ENCODE measurements around the gene LHX6. TPM values are rescaled to one million over a fixed set of nuclear protein-coding genes. Genes with fewer than 3 reads are reported as not detected.

Gene LHX6
- polyA plus RNA-seq, 4 donors: 0.27 to 7.7 (median 0.78) TPM

- Histone ChIP-seq H3K4me3 (ENCODE audit: low read depth in 1 of 3, low read length in 3 of 3) (no peak overlapping the region), H3K27me3 (ENCODE audit: control insufficient read depth in 3 of 3, insufficient read depth in 3 of 3, low read length in 3 of 3) (peaks cover 4 to 93% (median 38%) of the 10 kb centered on the region in 3 donors), H3K4me1 (ENCODE audit: control insufficient read depth in 3 of 3, insufficient read depth in 2 of 3, low read depth in 1 of 3, low read length in 2 of 3) (peaks cover 4 to 23% (median 5%) of the 10 kb centered on the region in 3 donors), H3K36me3 (ENCODE audit: control insufficient read depth in 3 of 3, insufficient read depth in 2 of 3, low read depth in 1 of 3, low read length in 3 of 3) (no peaks in the 10 kb centered on the region), H3K9me3 (ENCODE audit: control insufficient read depth in 2 of 2, insufficient read depth in 1 of 2, low read depth in 1 of 2, low read length in 1 of 2) (no peaks in the 10 kb centered on the region), H3K27ac (ENCODE audit: low read depth in 1 of 3, low read length in 2 of 3) (no peak overlapping the region)
- WGBS, 3 donors: 90 to 100% (median 100%) methylated on average over 1 of the region's 1 CpG
- FAIRE-seq (no peak), DNase-seq (no peak)
Observed at GRCh38 chr9:122215663-122216062, 13.1 kb downstream of the LHX6 start.

GRCh38 chr9:122214507-122214906 lies 14.2 kb downstream of the LHX6 start:
- FAIRE-seq (no peak), DNase-seq (no peak)
- H3K9me3 ChIP-seq (ENCODE audit: control insufficient read depth in 2 of 2, insufficient read depth in 1 of 2, low read depth in 1 of 2, low read length in 1 of 2): no peaks in the 10 kb centered on the region
- peaks cover 4 to 84% (median 30%) of the 10 kb centered on the region in 3 donors for H3K27me3 ChIP-seq (ENCODE audit: control insufficient read depth in 3 of 3, insufficient read depth in 3 of 3, low read length in 3 of 3)
- peaks cover 4 to 13% (median 5%) of the 10 kb centered on the region in 3 donors for H3K4me1 ChIP-seq (ENCODE audit: control insufficient read depth in 3 of 3, insufficient read depth in 2 of 3, low read depth in 1 of 3, low read length in 2 of 3)
- H3K27ac ChIP-seq (ENCODE audit: low read depth in 1 of 3, low read length in 2 of 3): no peak overlapping the region
- H3K4me3 ChIP-seq (ENCODE audit: low read depth in 1 of 3, low read length in 3 of 3): no peak overlapping the region
- WGBS, 3 donors: 27 to 53% (median 39%) methylated on average over 9 of the region's 9 CpGs
- no peaks in the 10 kb centered on the region for H3K36me3 ChIP-seq (ENCODE audit: control insufficient read depth in 3 of 3, insufficient read depth in 2 of 3, low read depth in 1 of 3, low read length in 3 of 3)

- no peak overlapping the region for H3K27ac ChIP-seq (ENCODE audit: low read depth in 1 of 3, low read length in 2 of 3)
- FAIRE-seq (no peak), DNase-seq (peak; percentile 55 to 77)
- no peaks in the 10 kb centered on the region for H3K9me3 ChIP-seq (ENCODE audit: control insufficient read depth in 2 of 2, insufficient read depth in 1 of 2, low read depth in 1 of 2, low read length in 1 of 2)
- peak overlapping the region in 1 of 3 donors; percentile 52 for H3K4me3 ChIP-seq (ENCODE audit: low read depth in 1 of 3, low read length in 3 of 3)
- H3K27me3 ChIP-seq (ENCODE audit: control insufficient read depth in 3 of 3, insufficient read depth in 3 of 3, low read length in 3 of 3): peaks cover 4 to 83% (median 24%) of the 10 kb centered on the region in 3 donors
- WGBS, 3 donors: 4 to 10% (median 6%) methylated on average over 74 to 93 of the region's 93 CpGs
- H3K4me1 ChIP-seq (ENCODE audit: control insufficient read depth in 3 of 3, insufficient read depth in 2 of 3, low read depth in 1 of 3, low read length in 2 of 3): peaks cover 3 to 7% (median 5%) of the 10 kb centered on the region in 3 donors
- H3K36me3 ChIP-seq (ENCODE audit: control insufficient read depth in 3 of 3, insufficient read depth in 2 of 3, low read depth in 1 of 3, low read length in 3 of 3): no peaks in the 10 kb centered on the region
Observed at GRCh38 chr9:122213589-122214413, 15.0 kb downstream of the LHX6 start.

DNA sequence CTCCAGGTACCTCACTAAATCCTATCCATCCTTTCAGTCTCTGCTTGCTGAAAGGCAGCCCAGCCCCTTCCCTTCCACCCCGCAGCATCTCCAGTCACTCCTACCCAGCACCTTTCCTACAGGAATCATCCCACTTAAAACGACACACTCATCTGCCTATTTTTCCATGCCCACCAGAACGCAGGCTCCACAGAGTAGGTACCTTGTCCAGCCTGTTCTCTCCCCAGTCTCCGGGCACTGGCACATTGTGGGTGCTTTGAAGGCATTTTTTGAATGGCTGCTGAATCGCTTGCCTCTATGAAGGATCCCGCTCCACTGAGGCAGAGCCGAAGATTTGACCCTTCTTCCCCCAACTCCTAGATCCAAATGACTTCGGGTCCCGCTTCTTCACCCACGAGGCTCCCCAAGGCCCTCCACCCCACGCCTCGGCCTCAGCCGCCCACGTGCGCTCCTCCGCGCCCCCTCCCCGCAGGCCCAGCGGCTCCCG lies 15.6 kb downstream of the LHX6 start:
- Histone ChIP-seq H3K4me3 (ENCODE audit: low read depth in 1 of 3, low read length in 3 of 3) (peak overlapping the region in 1 of 3 donors; percentile 52), H3K27ac (ENCODE audit: low read depth in 1 of 3, low read length in 2 of 3) (no peak overlapping the region), H3K4me1 (ENCODE audit: control insufficient read depth in 3 of 3, insufficient read depth in 2 of 3, low read depth in 1 of 3, low read length in 2 of 3) (peaks cover 3 to 7% (median 5%) of the 10 kb centered on the region in 3 donors), H3K27me3 (ENCODE audit: control insufficient read depth in 3 of 3, insufficient read depth in 3 of 3, low read length in 3 of 3) (peaks cover 4 to 80% (median 23%) of the 10 kb centered on the region in 3 donors), H3K36me3 (ENCODE audit: control insufficient read depth in 3 of 3, insufficient read depth in 2 of 3, low read depth in 1 of 3, low read length in 3 of 3) (no peaks in the 10 kb centered on the region), H3K9me3 (ENCODE audit: control insufficient read depth in 2 of 2, insufficient read depth in 1 of 2, low read depth in 1 of 2, low read length in 1 of 2) (no peaks in the 10 kb centered on the region)
- WGBS, 3 donors: 34 to 38% (median 34%) methylated on average over 20 of the region's 20 CpGs
- no peak for FAIRE-seq
- DNase-seq: no peak

- H3K4me1 ChIP-seq (ENCODE audit: control insufficient read depth in 3 of 3, insufficient read depth in 2 of 3, low read depth in 1 of 3, low read length in 2 of 3): peaks cover 3 to 7% (median 5%) of the 10 kb centered on the region in 3 donors
- 64 to 78% (median 66%) methylated on average over 7 of the region's 7 CpGs for WGBS, 3 donors
- no peak overlapping the region for H3K27ac ChIP-seq (ENCODE audit: low read depth in 1 of 3, low read length in 2 of 3)
- H3K4me3 ChIP-seq (ENCODE audit: low read depth in 1 of 3, low read length in 3 of 3): no peak overlapping the region
- H3K36me3 ChIP-seq (ENCODE audit: control insufficient read depth in 3 of 3, insufficient read depth in 2 of 3, low read depth in 1 of 3, low read length in 3 of 3): no peaks in the 10 kb centered on the region
- peaks cover 4 to 80% (median 22%) of the 10 kb centered on the region in 3 donors for H3K27me3 ChIP-seq (ENCODE audit: control insufficient read depth in 3 of 3, insufficient read depth in 3 of 3, low read length in 3 of 3)
- DNase-seq: no peak
- FAIRE-seq: no peak
- H3K9me3 ChIP-seq (ENCODE audit: control insufficient read depth in 2 of 2, insufficient read depth in 1 of 2, low read depth in 1 of 2, low read length in 1 of 2): no peaks in the 10 kb centered on the region
Observed at GRCh38 chr9:122212473-122213004, 16.2 kb downstream of the LHX6 start.

DNA sequence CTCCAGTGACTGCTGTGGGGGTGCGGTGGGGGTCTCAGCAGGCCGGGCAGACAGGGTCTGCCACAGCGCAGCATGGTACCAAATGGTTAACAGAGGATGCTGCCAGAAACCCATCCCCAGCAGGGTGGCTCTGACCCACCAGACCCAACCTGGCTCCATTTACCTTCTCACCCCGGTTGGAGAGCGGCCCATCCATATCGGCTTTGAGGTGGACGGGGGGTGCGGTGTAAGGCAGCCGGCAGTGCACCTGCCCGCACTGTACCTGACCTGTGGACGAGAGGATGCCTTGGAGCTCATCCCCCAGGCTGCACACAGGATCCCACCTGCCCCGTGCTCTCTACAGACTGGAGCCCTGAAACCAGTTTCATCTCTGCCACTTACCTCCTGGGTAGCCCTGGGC lies 19.3 kb downstream of the LHX6 start:
- Histone ChIP-seq H3K9me3 (ENCODE audit: control insufficient read depth in 2 of 2, insufficient read depth in 1 of 2, low read depth in 1 of 2, low read length in 1 of 2) (no peaks in the 10 kb centered on the region), H3K36me3 (ENCODE audit: control insufficient read depth in 3 of 3, insufficient read depth in 2 of 3, low read depth in 1 of 3, low read length in 3 of 3) (no peaks in the 10 kb centered on the region), H3K4me3 (ENCODE audit: low read depth in 1 of 3, low read length in 3 of 3) (no peak overlapping the region), H3K27ac (ENCODE audit: low read depth in 1 of 3, low read length in 2 of 3) (no peak overlapping the region), H3K4me1 (ENCODE audit: control insufficient read depth in 3 of 3, insufficient read depth in 2 of 3, low read depth in 1 of 3, low read length in 2 of 3) (peaks cover 3 to 5% (median 4%) of the 10 kb centered on the region in 3 donors), H3K27me3 (ENCODE audit: control insufficient read depth in 3 of 3, insufficient read depth in 3 of 3, low read length in 3 of 3) (peaks cover 4 to 69% (median 23%) of the 10 kb centered on the region in 3 donors)
- DNase-seq (no peak), FAIRE-seq (no peak)
- WGBS, 3 donors: 85 to 91% (median 91%) methylated on average over 10 to 12 of the region's 12 CpGs

- WGBS, 3 donors: 43 to 51% (median 49%) methylated on average over 9 of the region's 9 CpGs
- no peaks in the 10 kb centered on the region for H3K36me3 ChIP-seq (ENCODE audit: control insufficient read depth in 3 of 3, insufficient read depth in 2 of 3, low read depth in 1 of 3, low read length in 3 of 3)
- no peak overlapping the region for H3K4me3 ChIP-seq (ENCODE audit: low read depth in 1 of 3, low read length in 3 of 3)
- no peaks in the 10 kb centered on the region for H3K4me1 ChIP-seq (ENCODE audit: control insufficient read depth in 3 of 3, insufficient read depth in 2 of 3, low read depth in 1 of 3, low read length in 2 of 3)
- no peak for DNase-seq
- FAIRE-seq: no peak
- H3K9me3 ChIP-seq (ENCODE audit: control insufficient read depth in 2 of 2, insufficient read depth in 1 of 2, low read depth in 1 of 2, low read length in 1 of 2): no peaks in the 10 kb centered on the region
- H3K27ac ChIP-seq (ENCODE audit: low read depth in 1 of 3, low read length in 2 of 3): no peak overlapping the region
- H3K27me3 ChIP-seq (ENCODE audit: control insufficient read depth in 3 of 3, insufficient read depth in 3 of 3, low read length in 3 of 3): peaks cover 0 to 48% (median 12%) of the 10 kb centered on the region in 3 donors
Observed at GRCh38 chr9:122207096-122207495, 21.7 kb downstream of the LHX6 start.

DNA sequence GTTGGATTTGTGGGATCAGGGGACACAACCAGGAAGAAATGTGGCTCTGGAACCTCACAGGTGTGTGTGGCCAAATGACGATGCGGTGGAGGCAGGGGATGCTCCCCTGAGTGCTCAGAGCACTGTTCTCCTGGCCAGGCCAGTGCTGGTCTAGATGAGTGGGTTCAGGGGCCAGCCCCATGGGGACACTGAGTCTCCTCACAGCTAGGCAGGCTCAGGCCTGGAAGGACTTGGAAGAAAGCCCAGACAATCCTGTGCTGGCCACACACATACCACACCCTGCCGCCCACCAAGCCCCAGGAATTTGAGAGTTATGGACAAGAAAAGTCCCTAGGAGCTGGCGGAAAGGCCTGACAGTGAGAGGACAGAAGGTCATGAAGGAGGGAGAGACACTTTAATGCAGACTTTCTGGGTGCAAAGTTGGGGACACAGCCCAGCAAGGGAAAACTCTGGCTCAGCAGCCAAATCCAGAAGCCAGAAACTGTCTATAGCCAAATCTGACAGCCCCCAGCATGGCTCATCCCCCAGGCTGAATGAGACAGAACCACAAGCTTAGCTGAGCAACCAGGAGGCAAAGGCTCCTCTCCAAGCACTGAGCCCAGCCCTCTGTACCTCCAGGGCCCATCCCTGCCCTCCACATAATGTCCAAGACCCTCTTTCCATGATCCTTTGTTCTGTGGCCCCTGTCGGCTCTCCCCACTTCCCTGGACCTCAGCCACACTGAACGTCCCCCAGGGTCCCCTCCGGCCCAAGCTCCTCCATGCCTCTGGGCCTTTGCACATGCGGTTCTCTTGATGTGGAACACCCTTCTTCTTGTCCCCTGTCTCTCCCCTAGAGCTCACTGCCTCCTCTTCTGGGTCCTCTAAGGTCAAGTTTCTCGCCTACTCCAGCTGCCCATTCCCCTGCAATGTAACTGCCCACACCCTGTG lies 22.4 kb downstream of the LHX6 start:
- no peaks in the 10 kb centered on the region for H3K4me1 ChIP-seq (ENCODE audit: control insufficient read depth in 3 of 3, insufficient read depth in 2 of 3, low read depth in 1 of 3, low read length in 2 of 3)
- FAIRE-seq: no peak
- H3K27me3 ChIP-seq (ENCODE audit: control insufficient read depth in 3 of 3, insufficient read depth in 3 of 3, low read length in 3 of 3): peaks cover 0 to 41% (median 12%) of the 10 kb centered on the region in 3 donors
- DNase-seq: no peak
- H3K4me3 ChIP-seq (ENCODE audit: low read depth in 1 of 3, low read length in 3 of 3): no peak overlapping the region
- no peaks in the 10 kb centered on the region for H3K36me3 ChIP-seq (ENCODE audit: control insufficient read depth in 3 of 3, insufficient read depth in 2 of 3, low read depth in 1 of 3, low read length in 3 of 3)
- no peaks in the 10 kb centered on the region for H3K9me3 ChIP-seq (ENCODE audit: control insufficient read depth in 2 of 2, insufficient read depth in 1 of 2, low read depth in 1 of 2, low read length in 1 of 2)
- 81 to 84% (median 82%) methylated on average over 9 of the region's 9 CpGs for WGBS, 3 donors
- no peak overlapping the region for H3K27ac ChIP-seq (ENCODE audit: low read depth in 1 of 3, low read length in 2 of 3)
